ENCODE measurements around the gene ZNF787.

ZNF787 gene

DNA sequence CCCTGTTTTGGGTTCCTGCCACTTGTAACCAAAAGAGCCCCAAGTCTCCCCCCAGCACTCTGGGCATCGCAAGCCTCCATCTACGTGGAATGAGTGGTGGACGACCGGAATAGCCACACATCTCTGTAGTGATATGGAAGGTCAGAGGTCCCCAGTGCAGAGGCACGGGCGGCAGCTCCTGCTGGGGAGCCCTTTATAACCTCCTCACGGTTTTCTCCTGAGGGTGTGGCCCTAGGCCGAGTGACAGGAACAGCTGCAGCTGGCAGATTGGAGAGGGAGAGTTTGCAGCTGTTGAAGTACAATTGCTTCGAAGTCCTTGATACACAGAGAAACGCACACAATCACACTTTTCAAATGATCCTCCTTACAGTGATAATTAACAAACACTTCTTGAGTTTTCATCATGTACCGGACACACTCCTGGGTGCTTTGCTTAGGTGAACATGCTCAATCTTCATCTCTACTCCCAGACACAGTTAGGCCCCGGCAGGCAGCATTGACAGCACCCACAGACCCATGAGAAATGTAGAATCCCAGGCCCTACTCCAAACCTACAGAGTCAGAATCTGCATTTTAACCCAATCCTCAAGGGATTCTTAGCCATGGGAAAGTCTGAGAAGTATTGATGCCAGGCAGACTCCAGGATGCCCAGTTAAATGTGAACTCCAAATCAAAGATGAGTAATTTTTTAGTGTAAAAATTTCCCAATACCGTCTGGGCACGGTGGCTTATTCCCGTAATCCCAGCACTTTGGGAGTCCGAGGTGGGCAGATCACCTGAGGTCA, 4.9 kb upstream of the ZNF787 start:
- no peak for ATAC-seq
- TF ChIP-seq TOX (CRISPR knock-in tag; IDR thresholded peaks at IDR 0.05; ENCODE audit: borderline replicate concordance) (no peak), ARNTL (CRISPR knock-in tag; IDR thresholded peaks at IDR 0.05; ENCODE audit: borderline replicate concordance, low read depth) (no peak), SNAI2 (CRISPR knock-in tag; IDR thresholded peaks at IDR 0.05) (no peak), BACH2 (CRISPR knock-in tag; IDR thresholded peaks at IDR 0.05; ENCODE audit: borderline replicate concordance) (no peak), ZNF70 (CRISPR knock-in tag; IDR thresholded peaks at IDR 0.05) (no peak), TCF4 (CRISPR knock-in tag; IDR thresholded peaks at IDR 0.05; ENCODE audit: borderline replicate concordance) (no peak), ZFP3 (CRISPR knock-in tag; IDR thresholded peaks at IDR 0.05) (no peak), CSDC2 (CRISPR knock-in tag; IDR thresholded peaks at IDR 0.05) (no peak), ZFP30 (CRISPR knock-in tag; IDR thresholded peaks at IDR 0.05) (no peak), POU6F1 (CRISPR knock-in tag; IDR thresholded peaks at IDR 0.05; ENCODE audit: borderline replicate concordance, low read depth) (no peak), ISL1 (CRISPR knock-in tag; IDR thresholded peaks at IDR 0.05) (no peak), ZNF565 (CRISPR knock-in tag; conservative IDR thresholded peaks at IDR 0.05; ENCODE audit: low read depth) (no peak), ESRRG (CRISPR knock-in tag; IDR thresholded peaks at IDR 0.05) (no peak), CREB5 (CRISPR knock-in tag; IDR thresholded peaks at IDR 0.05; ENCODE audit: low read depth) (no peak)
- TF ChIP-seq, protein P1, sequence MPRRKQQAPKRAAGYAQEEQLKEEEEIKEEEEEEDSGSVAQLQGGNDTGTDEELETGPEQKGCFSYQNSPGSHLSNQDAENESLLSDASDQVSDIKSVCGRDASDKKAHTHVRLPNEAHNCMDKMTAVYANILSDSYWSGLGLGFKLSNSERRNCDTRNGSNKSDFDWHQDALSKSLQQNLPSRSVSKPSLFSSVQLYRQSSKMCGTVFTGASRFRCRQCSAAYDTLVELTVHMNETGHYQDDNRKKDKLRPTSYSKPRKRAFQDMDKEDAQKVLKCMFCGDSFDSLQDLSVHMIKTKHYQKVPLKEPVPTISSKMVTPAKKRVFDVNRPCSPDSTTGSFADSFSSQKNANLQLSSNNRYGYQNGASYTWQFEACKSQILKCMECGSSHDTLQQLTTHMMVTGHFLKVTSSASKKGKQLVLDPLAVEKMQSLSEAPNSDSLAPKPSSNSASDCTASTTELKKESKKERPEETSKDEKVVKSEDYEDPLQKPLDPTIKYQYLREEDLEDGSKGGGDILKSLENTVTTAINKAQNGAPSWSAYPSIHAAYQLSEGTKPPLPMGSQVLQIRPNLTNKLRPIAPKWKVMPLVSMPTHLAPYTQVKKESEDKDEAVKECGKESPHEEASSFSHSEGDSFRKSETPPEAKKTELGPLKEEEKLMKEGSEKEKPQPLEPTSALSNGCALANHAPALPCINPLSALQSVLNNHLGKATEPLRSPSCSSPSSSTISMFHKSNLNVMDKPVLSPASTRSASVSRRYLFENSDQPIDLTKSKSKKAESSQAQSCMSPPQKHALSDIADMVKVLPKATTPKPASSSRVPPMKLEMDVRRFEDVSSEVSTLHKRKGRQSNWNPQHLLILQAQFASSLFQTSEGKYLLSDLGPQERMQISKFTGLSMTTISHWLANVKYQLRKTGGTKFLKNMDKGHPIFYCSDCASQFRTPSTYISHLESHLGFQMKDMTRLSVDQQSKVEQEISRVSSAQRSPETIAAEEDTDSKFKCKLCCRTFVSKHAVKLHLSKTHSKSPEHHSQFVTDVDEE (CRISPR knock-in tag; IDR thresholded peaks at IDR 0.05) = no peak
- TF ChIP-seq, protein P2, sequence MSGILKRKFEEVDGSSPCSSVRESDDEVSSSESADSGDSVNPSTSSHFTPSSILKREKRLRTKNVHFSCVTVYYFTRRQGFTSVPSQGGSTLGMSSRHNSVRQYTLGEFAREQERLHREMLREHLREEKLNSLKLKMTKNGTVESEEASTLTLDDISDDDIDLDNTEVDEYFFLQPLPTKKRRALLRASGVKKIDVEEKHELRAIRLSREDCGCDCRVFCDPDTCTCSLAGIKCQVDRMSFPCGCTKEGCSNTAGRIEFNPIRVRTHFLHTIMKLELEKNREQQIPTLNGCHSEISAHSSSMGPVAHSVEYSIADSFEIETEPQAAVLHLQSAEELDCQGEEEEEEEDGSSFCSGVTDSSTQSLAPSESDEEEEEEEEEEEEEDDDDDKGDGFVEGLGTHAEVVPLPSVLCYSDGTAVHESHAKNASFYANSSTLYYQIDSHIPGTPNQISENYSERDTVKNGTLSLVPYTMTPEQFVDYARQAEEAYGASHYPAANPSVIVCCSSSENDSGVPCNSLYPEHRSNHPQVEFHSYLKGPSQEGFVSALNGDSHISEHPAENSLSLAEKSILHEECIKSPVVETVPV (CRISPR knock-in tag; IDR thresholded peaks at IDR 0.05) = no peak

DNA sequence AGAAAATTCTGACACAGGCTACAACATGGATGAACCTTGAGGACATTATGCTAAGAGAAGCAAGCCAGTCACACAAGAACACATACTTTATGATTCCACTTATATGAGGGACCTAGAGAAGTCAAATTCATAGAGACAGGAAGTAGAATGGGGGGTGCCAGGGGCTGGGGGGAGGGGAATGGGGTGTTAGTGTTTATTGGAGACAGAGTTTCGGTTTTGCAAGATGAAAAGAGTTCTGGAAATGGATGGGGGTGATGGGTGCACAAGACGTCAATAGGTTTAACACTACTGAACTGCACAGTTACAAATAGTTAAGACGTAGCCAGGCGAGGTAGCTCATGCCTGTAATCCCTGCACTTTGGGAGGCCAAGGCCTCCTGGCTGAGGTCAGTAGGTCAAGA, 3.5 kb upstream of the ZNF787 start:
- no peak for ATAC-seq
- TF ChIP-seq ZFP30 (CRISPR knock-in tag; IDR thresholded peaks at IDR 0.05) = no peak
- TF ChIP-seq POU6F1 (CRISPR knock-in tag; IDR thresholded peaks at IDR 0.05; ENCODE audit: borderline replicate concordance, low read depth) = no peak
- no peak for TF ChIP-seq CREB5 (CRISPR knock-in tag; IDR thresholded peaks at IDR 0.05; ENCODE audit: low read depth)
- no peak for TF ChIP-seq ZNF8 (CRISPR knock-in tag; IDR thresholded peaks at IDR 0.05)
- TF ChIP-seq BACH2 (CRISPR knock-in tag; IDR thresholded peaks at IDR 0.05; ENCODE audit: borderline replicate concordance) = no peak
- TF ChIP-seq, protein P3, sequence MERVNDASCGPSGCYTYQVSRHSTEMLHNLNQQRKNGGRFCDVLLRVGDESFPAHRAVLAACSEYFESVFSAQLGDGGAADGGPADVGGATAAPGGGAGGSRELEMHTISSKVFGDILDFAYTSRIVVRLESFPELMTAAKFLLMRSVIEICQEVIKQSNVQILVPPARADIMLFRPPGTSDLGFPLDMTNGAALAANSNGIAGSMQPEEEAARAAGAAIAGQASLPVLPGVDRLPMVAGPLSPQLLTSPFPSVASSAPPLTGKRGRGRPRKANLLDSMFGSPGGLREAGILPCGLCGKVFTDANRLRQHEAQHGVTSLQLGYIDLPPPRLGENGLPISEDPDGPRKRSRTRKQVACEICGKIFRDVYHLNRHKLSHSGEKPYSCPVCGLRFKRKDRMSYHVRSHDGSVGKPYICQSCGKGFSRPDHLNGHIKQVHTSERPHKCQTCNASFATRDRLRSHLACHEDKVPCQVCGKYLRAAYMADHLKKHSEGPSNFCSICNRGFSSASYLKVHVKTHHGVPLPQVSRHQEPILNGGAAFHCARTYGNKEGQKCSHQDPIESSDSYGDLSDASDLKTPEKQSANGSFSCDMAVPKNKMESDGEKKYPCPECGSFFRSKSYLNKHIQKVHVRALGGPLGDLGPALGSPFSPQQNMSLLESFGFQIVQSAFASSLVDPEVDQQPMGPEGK (CRISPR knock-in tag; IDR thresholded peaks at IDR 0.05; ENCODE audit: borderline replicate concordance) = no peak
- no peak for TF ChIP-seq ISL1 (CRISPR knock-in tag; IDR thresholded peaks at IDR 0.05)
- no peak for TF ChIP-seq ZNF565 (CRISPR knock-in tag; conservative IDR thresholded peaks at IDR 0.05; ENCODE audit: low read depth)
- no peak for TF ChIP-seq GLIS3 (CRISPR knock-in tag; IDR thresholded peaks at IDR 0.05)
- no peak for TF ChIP-seq CSDC2 (CRISPR knock-in tag; IDR thresholded peaks at IDR 0.05)
- no peak for TF ChIP-seq TOX (CRISPR knock-in tag; IDR thresholded peaks at IDR 0.05; ENCODE audit: borderline replicate concordance)
- TF ChIP-seq SNAI2 (CRISPR knock-in tag; IDR thresholded peaks at IDR 0.05) = no peak
- no peak for TF ChIP-seq ESRRG (CRISPR knock-in tag; IDR thresholded peaks at IDR 0.05)
- TF ChIP-seq, protein P2 (CRISPR knock-in tag; IDR thresholded peaks at IDR 0.05) = no peak
- TF ChIP-seq, protein P1 (CRISPR knock-in tag; IDR thresholded peaks at IDR 0.05) = no peak
- TF ChIP-seq OSR1 (CRISPR knock-in tag; IDR thresholded peaks at IDR 0.05) = no peak

Measured in SK-N-SH treated with all-trans-retinoic acid at 6 μM for 48 hours (cell line).